Esophagus squamous epithelium (tissue), 5 donors: ENCODE results near the gene APOC1. TPM values are rescaled to one million over a fixed set of nuclear protein-coding genes. Genes with fewer than 3 reads are reported as not detected.
"Not testable (repeated sequence)": the region's sequence is repeated elsewhere in the genome, so short reads cannot be mapped to it uniquely, and the experiment has no call there.

ENCODE experiments used
- DNase-seq: peaks from one replicate; lab custom pipeline; 2025; lab: John Stamatoyannopoulos, UW
- H3K27ac ChIP-seq, 4 donors: fragments of 200-600 bp; sonication (generic); one replicate each; pipeline ENCODE4 v1.5.1; 2016 to 2019; ENCODE audit warnings: mild to moderate bottlenecking in 1 of 4
- H3K27me3 ChIP-seq, 4 donors: fragments of 200-600 bp; sonication (generic); 1 replicate in 3 of 4; 2 replicates in 1 of 4; pipeline versions ENCODE4 v1.5.1 to v1.6.0; 2017 to 2021; ENCODE audit warnings: antibody characterized with exemption in 1 of 4
- H3K36me3 ChIP-seq, 3 donors: fragments of 200-600 bp; sonication (generic); one replicate each; pipeline ENCODE4 v1.5.1; 2016 to 2019
- H3K4me1 ChIP-seq, 3 donors: fragments of 200-600 bp; sonication (generic); one replicate each; pipeline ENCODE4 v1.5.1; 2017 to 2019
- H3K4me3 ChIP-seq, 4 donors: fragments of 200-600 bp; sonication (generic); 1 replicate in 3 of 4; 2 replicates in 1 of 4; pipeline ENCODE4 v1.5.1; 2016 to 2019; ENCODE audit warnings: mild to moderate bottlenecking in 2 of 4, moderate library complexity in 1 of 4
- H3K9me3 ChIP-seq, 3 donors: fragments of 200-600 bp; sonication (generic); one replicate each; pipeline ENCODE4 v1.5.1; 2016 to 2019
- POLR2A ChIP-seq, 4 donors: fragments of 450-650 bp; IDR thresholded peaks; one replicate each; pipeline ENCODE4 v1.6.1; 2017; ENCODE audit warnings: antibody characterized with exemption in 4 of 4, mild to moderate bottlenecking in 4 of 4, moderate library complexity in 3 of 4
- WGBS, 2 donors: methylation state at CpG; one replicate each; pipeline ENCODE4 v1.1.5; 2018; 5-methylcytosine and 5-hydroxymethylcytosine counted together
- intact Hi-C: fragments of 100-400 bp; cut with DNase I; formaldehyde crosslinking; loops from one replicate; pipeline ENCODE4 v1.15.0; 2022
- total RNA-seq, 4 donors: library from RNA; depleted of rRNA; stranded (reverse); fragments of >200 nt; gene quantifications; one replicate each; pipeline ENCODE4 v1.1.0, GENCODE V29; 2016
- TF ChIP-seq, protein P1 (sequence below), 6 experiments: fragments of 450-650 bp in 4 of 6; fragments of 200-600 bp in 2 of 6; sonication (generic) in 2 of 6; IDR thresholded peaks; one replicate each; pipeline ENCODE4 v1.5.1; 2016 to 2019; ENCODE audit warnings: antibody characterized with exemption in 6 of 6, mild to moderate bottlenecking in 4 of 6, moderate library complexity in 4 of 6
- donor health status: DM: yes; HTN: yes; CAD: no.

Gene APOC1
- total RNA-seq, 4 donors from 2014 or later: 1.4 to 7.5 (median 4.1) TPM

DNA sequence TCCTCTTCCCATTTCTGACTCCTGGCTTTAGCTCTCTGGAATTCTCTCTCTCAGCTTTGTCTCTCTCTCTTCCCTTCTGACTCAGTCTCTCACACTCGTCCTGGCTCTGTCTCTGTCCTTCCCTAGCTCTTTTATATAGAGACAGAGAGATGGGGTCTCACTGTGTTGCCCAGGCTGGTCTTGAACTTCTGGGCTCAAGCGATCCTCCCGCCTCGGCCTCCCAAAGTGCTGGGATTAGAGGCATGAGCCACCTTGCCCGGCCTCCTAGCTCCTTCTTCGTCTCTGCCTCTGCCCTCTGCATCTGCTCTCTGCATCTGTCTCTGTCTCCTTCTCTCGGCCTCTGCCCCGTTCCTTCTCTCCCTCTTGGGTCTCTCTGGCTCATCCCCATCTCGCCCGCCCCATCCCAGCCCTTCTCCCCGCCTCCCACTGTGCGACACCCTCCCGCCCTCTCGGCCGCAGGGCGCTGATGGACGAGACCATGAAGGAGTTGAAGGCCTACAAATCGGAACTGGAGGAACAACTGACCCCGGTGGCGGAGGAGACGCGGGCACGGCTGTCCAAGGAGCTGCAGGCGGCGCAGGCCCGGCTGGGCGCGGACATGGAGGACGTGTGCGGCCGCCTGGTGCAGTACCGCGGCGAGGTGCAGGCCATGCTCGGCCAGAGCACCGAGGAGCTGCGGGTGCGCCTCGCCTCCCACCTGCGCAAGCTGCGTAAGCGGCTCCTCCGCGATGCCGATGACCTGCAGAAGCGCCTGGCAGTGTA is 6.2 kb upstream of the APOC1 start:
- H3K4me1 ChIP-seq: peaks cover 16 to 52% (median 26%) of the 10 kb centered on the region in 3 donors
- no peak overlapping the region for H3K4me3 ChIP-seq
- peaks cover 0 to 34% (median 5%) of the 10 kb centered on the region in 4 donors for H3K27me3 ChIP-seq
- TF ChIP-seq, protein P1, sequence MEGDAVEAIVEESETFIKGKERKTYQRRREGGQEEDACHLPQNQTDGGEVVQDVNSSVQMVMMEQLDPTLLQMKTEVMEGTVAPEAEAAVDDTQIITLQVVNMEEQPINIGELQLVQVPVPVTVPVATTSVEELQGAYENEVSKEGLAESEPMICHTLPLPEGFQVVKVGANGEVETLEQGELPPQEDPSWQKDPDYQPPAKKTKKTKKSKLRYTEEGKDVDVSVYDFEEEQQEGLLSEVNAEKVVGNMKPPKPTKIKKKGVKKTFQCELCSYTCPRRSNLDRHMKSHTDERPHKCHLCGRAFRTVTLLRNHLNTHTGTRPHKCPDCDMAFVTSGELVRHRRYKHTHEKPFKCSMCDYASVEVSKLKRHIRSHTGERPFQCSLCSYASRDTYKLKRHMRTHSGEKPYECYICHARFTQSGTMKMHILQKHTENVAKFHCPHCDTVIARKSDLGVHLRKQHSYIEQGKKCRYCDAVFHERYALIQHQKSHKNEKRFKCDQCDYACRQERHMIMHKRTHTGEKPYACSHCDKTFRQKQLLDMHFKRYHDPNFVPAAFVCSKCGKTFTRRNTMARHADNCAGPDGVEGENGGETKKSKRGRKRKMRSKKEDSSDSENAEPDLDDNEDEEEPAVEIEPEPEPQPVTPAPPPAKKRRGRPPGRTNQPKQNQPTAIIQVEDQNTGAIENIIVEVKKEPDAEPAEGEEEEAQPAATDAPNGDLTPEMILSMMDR (IDR thresholded peaks at IDR 0.05): no peak
- no peak for TF ChIP-seq POLR2A (IDR thresholded peaks at IDR 0.05)
- no peaks in the 10 kb centered on the region for H3K9me3 ChIP-seq
- intact Hi-C loops: no loop called here
- peaks cover 0 to 3% (median 0%) of the 10 kb centered on the region in 3 donors for H3K36me3 ChIP-seq
- DNase-seq: no peak
- H3K27ac ChIP-seq: no peak overlapping the region
- 89 to 90% methylated on average over 26 to 33 of the region's 46 CpGs for WGBS, 2 donors

DNA sequence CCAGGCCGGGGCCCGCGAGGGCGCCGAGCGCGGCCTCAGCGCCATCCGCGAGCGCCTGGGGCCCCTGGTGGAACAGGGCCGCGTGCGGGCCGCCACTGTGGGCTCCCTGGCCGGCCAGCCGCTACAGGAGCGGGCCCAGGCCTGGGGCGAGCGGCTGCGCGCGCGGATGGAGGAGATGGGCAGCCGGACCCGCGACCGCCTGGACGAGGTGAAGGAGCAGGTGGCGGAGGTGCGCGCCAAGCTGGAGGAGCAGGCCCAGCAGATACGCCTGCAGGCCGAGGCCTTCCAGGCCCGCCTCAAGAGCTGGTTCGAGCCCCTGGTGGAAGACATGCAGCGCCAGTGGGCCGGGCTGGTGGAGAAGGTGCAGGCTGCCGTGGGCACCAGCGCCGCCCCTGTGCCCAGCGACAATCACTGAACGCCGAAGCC is 5.6 kb upstream of the APOC1 start:
- Histone ChIP-seq H3K27me3 (peaks cover 0 to 34% (median 5%) of the 10 kb centered on the region in 4 donors), H3K27ac (no peak overlapping the region), H3K9me3 (no peaks in the 10 kb centered on the region), H3K36me3 (no peaks in the 10 kb centered on the region), H3K4me1 (peaks cover 15 to 46% (median 23%) of the 10 kb centered on the region in 3 donors), H3K4me3 (no peak overlapping the region)
- DNase-seq: no peak
- intact Hi-C loops: no loop called here
- no peak for TF ChIP-seq POLR2A (IDR thresholded peaks at IDR 0.05)
- TF ChIP-seq, protein P1 (IDR thresholded peaks at IDR 0.05): no peak
- WGBS, 2 donors: 96 to 100% methylated on average over 6 to 9 of the region's 44 CpGs

DNA sequence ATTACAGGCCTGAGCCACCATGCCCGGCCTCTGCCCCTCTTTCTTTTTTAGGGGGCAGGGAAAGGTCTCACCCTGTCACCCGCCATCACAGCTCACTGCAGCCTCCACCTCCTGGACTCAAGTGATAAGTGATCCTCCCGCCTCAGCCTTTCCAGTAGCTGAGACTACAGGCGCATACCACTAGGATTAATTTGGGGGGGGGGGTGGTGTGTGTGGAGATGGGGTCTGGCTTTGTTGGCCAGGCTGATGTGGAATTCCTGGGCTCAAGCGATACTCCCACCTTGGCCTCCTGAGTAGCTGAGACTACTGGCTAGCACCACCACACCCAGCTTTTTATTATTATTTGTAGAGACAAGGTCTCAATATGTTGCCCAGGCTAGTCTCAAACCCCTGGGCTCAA is 4.6 kb upstream of the APOC1 start:
- 83 to 97% methylated on average over 1 to 4 of the region's 5 CpGs for WGBS, 2 donors
- no peak for TF ChIP-seq POLR2A (IDR thresholded peaks at IDR 0.05)
- TF ChIP-seq, protein P1 (IDR thresholded peaks at IDR 0.05): no peak
- Histone ChIP-seq H3K27me3 (peaks cover 0 to 30% (median 5%) of the 10 kb centered on the region in 4 donors), H3K36me3 (no peaks in the 10 kb centered on the region), H3K9me3 (no peaks in the 10 kb centered on the region), H3K27ac (no peak overlapping the region), H3K4me3 (no peak overlapping the region), H3K4me1 (peaks cover 18 to 47% (median 28%) of the 10 kb centered on the region in 3 donors)
- DNase-seq: no peak
- intact Hi-C loops: no loop called here

DNA sequence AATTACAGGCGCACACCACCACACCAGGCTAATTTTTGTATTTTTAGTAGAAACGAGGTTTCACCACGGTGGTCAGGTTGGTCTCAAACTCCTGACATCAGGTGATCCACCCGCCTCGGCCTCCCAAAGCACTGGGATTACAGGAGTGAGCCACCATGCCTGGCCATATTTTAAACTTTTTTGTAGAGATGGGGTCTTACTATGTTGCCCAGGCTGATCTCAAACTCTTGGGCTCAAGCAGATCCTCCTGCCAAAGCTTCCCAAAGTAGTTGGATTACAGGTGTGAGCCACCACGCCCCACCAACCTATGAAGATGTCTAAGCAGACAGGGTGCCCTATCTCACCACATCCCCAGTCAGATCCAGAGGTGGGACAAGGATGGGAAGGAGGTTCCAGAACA is 2.5 kb upstream of the APOC1 start:
- DNase-seq, intact Hi-C loops, H3K27me3 ChIP-seq, H3K4me3 ChIP-seq, H3K9me3 ChIP-seq, H3K36me3 ChIP-seq, H3K27ac ChIP-seq: not testable (repeated sequence)
- 87 to 96% methylated on average over 5 of the region's 6 CpGs for WGBS, 2 donors
- peaks cover 5 to 41% (median 14%) of the 10 kb centered on the region in 3 donors for H3K4me1 ChIP-seq

DNA sequence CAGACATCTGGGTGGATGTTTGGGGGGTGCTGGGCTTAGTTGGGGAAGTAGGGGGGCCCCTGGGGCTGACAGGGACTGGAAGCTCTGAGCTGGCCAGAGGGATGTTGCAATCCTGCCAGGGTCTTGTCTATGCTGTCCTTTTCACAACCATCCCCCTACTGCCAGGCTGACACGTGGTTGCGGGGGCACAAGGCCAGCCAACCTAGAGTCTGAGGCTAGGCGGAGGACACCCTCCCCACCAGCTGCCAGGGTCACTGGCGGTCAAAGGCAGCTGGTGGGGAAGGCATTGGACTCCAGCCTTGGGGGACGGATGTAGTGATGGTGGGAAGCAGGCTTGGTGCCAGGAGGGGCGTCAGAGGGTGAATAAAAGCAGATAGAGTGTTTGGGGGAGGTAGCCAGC is 1.6 kb upstream of the APOC1 start:
- Histone ChIP-seq H3K27ac (no peak overlapping the region), H3K4me1 (peaks cover 5 to 41% (median 14%) of the 10 kb centered on the region in 3 donors), H3K4me3 (no peak overlapping the region), H3K36me3 (no peaks in the 10 kb centered on the region), H3K27me3 (peaks cover 0 to under 1% (median 0%) of the 10 kb centered on the region in 4 donors), H3K9me3 (no peaks in the 10 kb centered on the region)
- intact Hi-C loops: no loop called here
- TF ChIP-seq, protein P1 (IDR thresholded peaks at IDR 0.05): no peak
- no peak for TF ChIP-seq POLR2A (IDR thresholded peaks at IDR 0.05)
- DNase-seq: no peak
- WGBS, 2 donors: 49% methylated on average over 5 of the region's 6 CpGs; no CpG with 5 or more reads in 1 of the 2 donors

DNA sequence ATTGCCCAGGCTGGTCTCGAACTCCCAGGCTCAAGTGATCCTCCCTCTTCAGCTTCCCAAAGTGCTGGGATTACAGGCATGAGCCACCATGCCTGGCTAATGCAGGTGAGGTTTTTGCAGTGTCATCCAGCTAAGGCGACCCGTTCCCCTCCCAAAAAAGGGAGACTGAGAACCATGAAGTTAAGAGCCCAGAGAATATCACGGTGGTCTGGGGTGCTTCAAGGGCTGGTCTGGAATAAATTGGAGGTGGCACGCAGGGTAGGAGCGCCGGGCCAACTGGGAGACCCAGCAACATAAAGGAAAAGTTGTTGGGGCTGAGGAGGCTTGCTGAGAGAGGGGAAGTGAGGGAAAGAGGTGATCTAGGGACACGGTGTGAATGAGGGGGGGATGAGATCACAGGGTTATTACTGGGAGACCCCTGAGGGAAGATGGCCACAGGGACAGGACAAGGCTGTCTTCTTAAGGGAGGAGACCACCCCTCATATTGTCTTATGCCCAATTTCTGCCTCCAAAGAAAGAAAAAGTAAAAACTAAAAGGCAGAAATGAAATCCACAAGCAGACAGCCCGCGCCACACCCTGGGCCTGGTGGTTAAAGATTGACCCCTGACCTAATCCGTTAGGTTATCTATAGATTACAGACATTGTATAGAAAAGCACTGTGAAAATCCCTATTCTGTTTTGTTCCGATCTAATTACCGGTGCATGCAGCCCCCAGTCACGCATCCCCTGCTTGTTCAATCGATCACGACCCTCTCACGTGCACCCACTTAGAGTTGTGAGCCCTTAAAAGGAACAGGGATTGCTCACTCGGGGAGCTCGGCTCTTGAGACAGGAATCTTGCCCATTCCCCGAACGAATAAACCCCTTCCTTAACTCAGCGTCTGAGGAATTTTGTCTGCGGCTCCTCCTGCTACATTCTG is 636 bp upstream of the APOC1 start:
- H3K9me3 ChIP-seq, H3K36me3 ChIP-seq, DNase-seq, H3K27me3 ChIP-seq, intact Hi-C loops: not testable (repeated sequence)
- Histone ChIP-seq H3K27ac (peak overlapping the region in 1 of 4 donors; percentile 65), H3K4me1 (peaks cover 5 to 41% (median 14%) of the 10 kb centered on the region in 3 donors), H3K4me3 (peak overlapping the region in 1 of 4 donors; percentile 64)
- WGBS, 2 donors: 51 to 73% methylated on average over 12 to 23 of the region's 23 CpGs
